ENCODE data around the gene MAMLD1. TPM values are rescaled to one million over a fixed set of nuclear protein-coding genes. Genes with fewer than 3 reads are reported as not detected.
"Not testable (repeated sequence)": the region's sequence is repeated elsewhere in the genome, so short reads cannot be mapped to it uniquely, and the experiment has no call there.

The MAMLD1 gene
- total RNA-seq, 4 donors from 2014 or later: 0.20 to 1.2 (median 0.95) TPM; not detected in 1

DNA sequence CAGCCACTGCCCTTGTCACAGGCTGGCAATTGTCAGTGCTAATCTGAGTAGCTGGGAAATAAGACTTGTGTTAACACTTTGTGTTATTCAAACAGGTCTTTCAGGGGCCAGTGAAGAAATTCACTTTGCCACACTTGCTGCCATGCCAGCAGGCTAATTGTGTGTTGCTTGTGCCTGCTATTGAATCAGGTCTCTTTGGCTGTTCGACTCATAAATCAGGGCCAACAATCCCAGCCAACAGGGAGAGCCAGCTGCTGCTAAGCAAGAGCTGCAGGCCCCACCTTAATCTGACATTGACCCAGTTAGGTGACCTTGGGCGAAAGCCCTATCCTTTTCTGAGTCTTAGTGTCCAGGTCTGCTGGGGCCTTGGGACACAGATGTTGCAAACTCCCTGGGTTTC lies 28.1 kb upstream of the MAMLD1 start:
- Histone ChIP-seq H3K36me3 (no peaks in the 10 kb centered on the region), H3K4me3 (no peak overlapping the region), H3K27ac (no peak overlapping the region), H3K27me3 (no peaks in the 10 kb centered on the region), H3K9me3 (no peaks in the 10 kb centered on the region), H3K4me1 (no peaks in the 10 kb centered on the region)
- WGBS, 2 donors (ENCODE audit: low coverage in 1 of 2): 50% methylated on average over 2 of the region's 2 CpGs; no CpG with 5 or more reads in 1 of the 2 donors
- intact Hi-C loops (cut with DNase I; ENCODE audit: low total_unique reads) (no loop called here), in situ Hi-C loops (cut with MboI; ENCODE audit: low pct_ligation_motif_present in 1 of 4, low pct_unique_long_range_greater_than_20kb in 1 of 4, low sequenced_read_pairs in 3 of 4) (no loop called here)
- TF ChIP-seq POLR2A (IDR thresholded peaks at IDR 0.05) (no peak), POLR2AphosphoS5 (IDR thresholded peaks at IDR 0.05) (no peak), EP300 (IDR thresholded peaks at IDR 0.05; ENCODE audit: low read depth) (no peak)
- TF ChIP-seq, protein P1, sequence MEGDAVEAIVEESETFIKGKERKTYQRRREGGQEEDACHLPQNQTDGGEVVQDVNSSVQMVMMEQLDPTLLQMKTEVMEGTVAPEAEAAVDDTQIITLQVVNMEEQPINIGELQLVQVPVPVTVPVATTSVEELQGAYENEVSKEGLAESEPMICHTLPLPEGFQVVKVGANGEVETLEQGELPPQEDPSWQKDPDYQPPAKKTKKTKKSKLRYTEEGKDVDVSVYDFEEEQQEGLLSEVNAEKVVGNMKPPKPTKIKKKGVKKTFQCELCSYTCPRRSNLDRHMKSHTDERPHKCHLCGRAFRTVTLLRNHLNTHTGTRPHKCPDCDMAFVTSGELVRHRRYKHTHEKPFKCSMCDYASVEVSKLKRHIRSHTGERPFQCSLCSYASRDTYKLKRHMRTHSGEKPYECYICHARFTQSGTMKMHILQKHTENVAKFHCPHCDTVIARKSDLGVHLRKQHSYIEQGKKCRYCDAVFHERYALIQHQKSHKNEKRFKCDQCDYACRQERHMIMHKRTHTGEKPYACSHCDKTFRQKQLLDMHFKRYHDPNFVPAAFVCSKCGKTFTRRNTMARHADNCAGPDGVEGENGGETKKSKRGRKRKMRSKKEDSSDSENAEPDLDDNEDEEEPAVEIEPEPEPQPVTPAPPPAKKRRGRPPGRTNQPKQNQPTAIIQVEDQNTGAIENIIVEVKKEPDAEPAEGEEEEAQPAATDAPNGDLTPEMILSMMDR (IDR thresholded peaks at IDR 0.05): no peak
- DNase-seq: no peak

DNA sequence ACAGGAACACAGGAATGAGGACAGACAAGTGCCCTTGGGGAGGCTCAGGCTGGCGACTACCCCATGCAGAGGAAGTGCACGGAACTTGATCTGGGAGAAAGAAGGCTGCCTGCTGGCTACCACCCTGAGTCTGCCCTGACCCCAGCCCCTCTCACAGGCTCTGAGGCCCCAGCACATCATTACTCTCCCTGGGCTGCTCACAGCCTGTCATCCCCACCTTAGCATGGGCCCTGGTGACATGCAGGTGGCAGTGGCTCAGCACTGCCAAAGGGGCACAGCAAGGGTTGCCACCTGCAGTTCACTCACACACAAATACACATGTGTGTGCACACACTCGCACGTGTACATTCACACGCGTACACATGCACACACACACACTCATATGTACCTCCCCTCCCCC lies 26.1 kb upstream of the MAMLD1 start:
- no peaks in the 10 kb centered on the region for H3K36me3 ChIP-seq
- no peak overlapping the region for H3K27ac ChIP-seq
- no peaks in the 10 kb centered on the region for H3K27me3 ChIP-seq
- intact Hi-C loops (cut with DNase I; ENCODE audit: low total_unique reads): no loop called here
- TF ChIP-seq EP300 (IDR thresholded peaks at IDR 0.05; ENCODE audit: low read depth) (no peak), POLR2A (IDR thresholded peaks at IDR 0.05) (no peak), POLR2AphosphoS5 (IDR thresholded peaks at IDR 0.05) (no peak)
- TF ChIP-seq, protein P1 (IDR thresholded peaks at IDR 0.05): no peak
- H3K4me3 ChIP-seq: no peak overlapping the region
- in situ Hi-C loops (cut with MboI; ENCODE audit: low pct_ligation_motif_present in 1 of 4, low pct_unique_long_range_greater_than_20kb in 1 of 4, low sequenced_read_pairs in 3 of 4): no loop called here
- DNase-seq: no peak
- no peaks in the 10 kb centered on the region for H3K9me3 ChIP-seq
- H3K4me1 ChIP-seq: no peaks in the 10 kb centered on the region
- WGBS, 2 donors (ENCODE audit: low coverage in 1 of 2): 79% methylated on average over 6 of the region's 6 CpGs; no CpG with 5 or more reads in 1 of the 2 donors

DNA sequence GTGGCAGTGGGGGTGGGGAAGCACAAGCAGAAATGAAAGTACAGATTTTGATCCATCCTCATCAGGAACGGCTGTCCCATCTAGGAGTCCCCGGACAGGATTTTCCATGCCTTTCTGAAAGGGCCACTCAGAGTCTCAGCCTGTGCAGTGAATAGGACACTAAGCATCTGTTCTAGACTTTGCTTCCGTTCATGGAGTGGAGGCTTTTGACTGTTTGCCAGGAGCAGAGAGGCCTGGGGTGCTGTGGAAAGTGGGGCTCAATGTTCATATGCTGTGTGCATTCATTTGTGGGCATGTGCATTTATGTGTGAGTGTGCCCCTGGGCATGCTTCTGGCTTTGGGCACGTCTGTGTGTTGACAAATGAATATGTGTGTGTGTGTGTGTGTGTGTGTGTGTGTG lies 25.6 kb upstream of the MAMLD1 start:
- Histone ChIP-seq H3K4me1 (no peaks in the 10 kb centered on the region), H3K27ac (no peak overlapping the region), H3K27me3 (no peaks in the 10 kb centered on the region), H3K4me3 (no peak overlapping the region), H3K9me3 (no peaks in the 10 kb centered on the region), H3K36me3 (no peaks in the 10 kb centered on the region)
- intact Hi-C loops (cut with DNase I; ENCODE audit: low total_unique reads): no loop called here
- no peak for DNase-seq
- 20 to 37% methylated on average over 2 to 4 of the region's 4 CpGs for WGBS, 2 donors (ENCODE audit: low coverage in 1 of 2)
- in situ Hi-C loops (cut with MboI; ENCODE audit: low pct_ligation_motif_present in 1 of 4, low pct_unique_long_range_greater_than_20kb in 1 of 4, low sequenced_read_pairs in 3 of 4): no loop called here
- TF ChIP-seq EP300 (IDR thresholded peaks at IDR 0.05; ENCODE audit: low read depth) (no peak), POLR2AphosphoS5 (IDR thresholded peaks at IDR 0.05) (no peak), POLR2A (IDR thresholded peaks at IDR 0.05) (no peak)
- TF ChIP-seq, protein P1 (IDR thresholded peaks at IDR 0.05): no peak

DNA sequence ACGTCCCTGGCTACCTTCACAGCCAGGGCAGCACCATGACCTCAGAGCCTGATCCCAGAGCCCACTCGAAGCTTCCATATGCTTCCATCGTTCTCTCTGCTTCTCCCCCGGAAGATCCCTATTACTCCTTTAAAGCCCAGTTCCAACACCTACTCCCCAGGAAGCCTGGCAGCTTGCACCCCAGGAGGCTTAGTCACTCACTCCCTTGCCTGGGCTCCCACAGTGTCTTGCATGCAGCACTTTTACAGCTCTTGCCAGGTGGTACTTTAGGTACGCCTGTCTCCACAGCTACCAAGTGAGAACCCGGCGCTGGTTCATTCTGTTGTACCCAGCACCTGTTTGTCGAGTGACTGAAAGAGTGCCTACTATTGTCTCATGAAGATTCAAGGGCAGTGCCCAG lies 24.5 kb upstream of the MAMLD1 start:
- Histone ChIP-seq H3K27me3 (no peaks in the 10 kb centered on the region), H3K27ac (no peak overlapping the region), H3K36me3 (no peaks in the 10 kb centered on the region), H3K4me1 (no peaks in the 10 kb centered on the region), H3K4me3 (no peak overlapping the region), H3K9me3 (no peaks in the 10 kb centered on the region)
- no peak for TF ChIP-seq EP300 (IDR thresholded peaks at IDR 0.05; ENCODE audit: low read depth)
- no peak for DNase-seq
- 86% methylated on average over 8 of the region's 8 CpGs; no CpG with 5 or more reads in 1 of the 2 donors for WGBS, 2 donors (ENCODE audit: low coverage in 1 of 2)
- in situ Hi-C loops (cut with MboI; ENCODE audit: low pct_ligation_motif_present in 1 of 4, low pct_unique_long_range_greater_than_20kb in 1 of 4, low sequenced_read_pairs in 3 of 4): no loop called here
- intact Hi-C loops (cut with DNase I; ENCODE audit: low total_unique reads): no loop called here

DNA sequence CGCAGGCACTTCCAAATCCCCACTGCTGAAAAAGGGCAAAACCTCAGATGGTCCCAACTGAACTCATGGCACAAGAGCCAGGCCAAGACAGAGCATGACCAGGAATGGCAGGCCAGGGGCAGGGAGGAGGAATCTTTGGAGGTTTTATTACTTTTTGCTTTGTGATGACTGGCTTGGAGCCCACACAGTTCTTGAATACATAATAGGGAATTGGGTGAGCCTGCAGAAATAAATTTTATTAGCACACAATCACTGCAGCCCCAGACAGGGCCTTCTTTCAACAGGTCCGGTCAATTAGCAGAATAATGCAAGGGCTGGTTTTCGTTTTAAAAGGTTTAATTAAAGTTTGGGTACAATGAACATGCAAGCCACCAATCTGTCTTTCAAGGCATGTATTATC lies 23.4 kb upstream of the MAMLD1 start:
- Histone ChIP-seq H3K27me3 (no peaks in the 10 kb centered on the region), H3K9me3 (no peaks in the 10 kb centered on the region), H3K36me3 (no peaks in the 10 kb centered on the region), H3K27ac (no peak overlapping the region), H3K4me1 (no peaks in the 10 kb centered on the region), H3K4me3 (no peak overlapping the region)
- in situ Hi-C loops (cut with MboI; ENCODE audit: low pct_ligation_motif_present in 1 of 4, low pct_unique_long_range_greater_than_20kb in 1 of 4, low sequenced_read_pairs in 3 of 4): no loop called here
- intact Hi-C loops (cut with DNase I; ENCODE audit: low total_unique reads): no loop called here
- TF ChIP-seq POLR2AphosphoS5 (IDR thresholded peaks at IDR 0.05) (no peak), POLR2A (IDR thresholded peaks at IDR 0.05) (no peak), EP300 (IDR thresholded peaks at IDR 0.05; ENCODE audit: low read depth) (no peak)
- TF ChIP-seq, protein P1 (IDR thresholded peaks at IDR 0.05): no peak
- WGBS, 2 donors (ENCODE audit: low coverage in 1 of 2): 76% methylated on average over 3 of the region's 3 CpGs; no CpG with 5 or more reads in 1 of the 2 donors
- no peak for DNase-seq

DNA sequence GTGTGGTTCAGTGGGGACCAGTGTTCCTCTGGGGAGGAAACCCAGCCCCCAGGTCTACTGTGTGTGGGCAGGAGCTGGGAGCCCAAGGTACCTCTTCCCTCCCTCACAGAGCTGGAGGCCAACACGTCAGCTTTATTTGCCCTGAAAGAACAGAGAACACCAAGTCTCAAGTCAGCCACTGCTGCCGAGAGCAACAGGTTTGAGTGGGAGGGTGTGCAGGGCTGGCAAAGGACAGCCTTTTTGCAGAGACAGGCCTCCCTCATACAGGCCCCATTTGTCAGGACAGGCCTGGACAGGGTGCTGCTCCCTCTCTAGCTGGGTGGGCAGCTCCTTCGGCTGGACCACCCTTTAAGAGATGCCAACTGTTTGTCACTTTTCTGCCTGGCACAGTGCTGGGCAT lies 22.8 kb upstream of the MAMLD1 start:
- DNase-seq; H3K4me1 ChIP-seq; H3K4me3 ChIP-seq; H3K36me3 ChIP-seq; H3K27ac ChIP-seq; H3K9me3 ChIP-seq; in situ Hi-C loops (cut with MboI; ENCODE audit: low pct_ligation_motif_present in 1 of 4, low pct_unique_long_range_greater_than_20kb in 1 of 4, low sequenced_read_pairs in 3 of 4); intact Hi-C loops (cut with DNase I; ENCODE audit: low total_unique reads); H3K27me3 ChIP-seq: not testable (repeated sequence)
- WGBS, 2 donors (ENCODE audit: low coverage in 1 of 2): 60% methylated on average over 1 of the region's 3 CpGs; no CpG with 5 or more reads in 1 of the 2 donors

Data from transverse colon (tissue), 4 donors.